ENCODE measurements around the gene SCN11A. TPM values are rescaled to one million over a fixed set of nuclear protein-coding genes. Genes with fewer than 3 reads are reported as not detected.

The SCN11A gene
- total and polyA plus RNA-seq, 9 of the 15 experiments (the other 6 are each of a cell fraction or from before 2014, with no cell fraction given): 0.01 to 0.05 (median 0.04) TPM; not detected in 6

DNA sequence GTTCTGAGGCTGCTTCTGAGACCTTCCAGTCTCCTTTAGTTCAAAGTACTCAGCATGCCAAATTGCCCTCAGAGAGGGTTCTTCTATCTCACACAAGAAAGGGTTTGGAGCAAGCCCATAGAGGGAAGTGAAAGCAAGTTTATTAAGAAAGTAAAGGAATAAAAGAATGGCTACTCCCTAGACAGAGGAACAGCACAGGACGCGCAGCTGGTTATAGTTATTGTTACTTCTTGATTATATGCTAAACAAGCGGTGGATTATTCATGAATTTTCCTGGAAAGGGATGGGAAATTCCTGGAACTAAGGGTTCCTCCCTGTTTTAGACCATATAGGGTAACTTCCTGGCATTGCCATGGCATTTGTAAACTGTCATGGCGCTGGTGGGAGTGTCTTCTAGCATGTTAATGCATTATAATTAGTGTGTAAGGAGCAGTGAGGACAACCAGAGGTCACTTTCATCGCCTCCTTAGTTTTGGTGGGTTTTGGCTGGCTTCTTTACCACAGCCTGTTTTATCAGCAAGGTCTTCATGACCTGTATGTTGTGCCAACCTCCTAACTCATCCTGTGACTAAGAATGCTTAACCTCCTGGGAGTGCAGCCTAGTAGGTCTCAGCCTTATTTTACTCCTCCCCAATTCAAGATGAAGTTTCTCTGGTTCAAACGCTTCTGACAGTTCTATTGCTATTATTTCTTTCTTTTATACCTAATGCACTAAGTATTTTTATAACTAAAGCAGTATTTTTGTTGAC is 26.3 kb downstream of the SCN11A start:
- in situ Hi-C loops (cut with MboI): no loop called here
- FAIRE-seq: no peak
- BruUV-seq (replicated peaks): no TSS peak
- H3K9me1 ChIP-seq (ENCODE audit: control insufficient read depth, insufficient read depth, low read length): no peaks in the 10 kb centered on the region
- no peaks in the 10 kb centered on the region for H3K36me3 ChIP-seq (ENCODE audit: control insufficient read depth, insufficient read depth, low read length)
- H3K27ac ChIP-seq (ENCODE audit: extremely low read depth, low read depth, low read length): no peak overlapping the region
- no peaks in the 10 kb centered on the region for H3K79me2 ChIP-seq (ENCODE audit: control insufficient read depth, insufficient read depth, low read length)
- no peaks in the 10 kb centered on the region for H3K27me3 ChIP-seq (ENCODE audit: control insufficient read depth in 2 of 2, insufficient read depth in 2 of 2, low read length in 2 of 2)
- no peaks in the 10 kb centered on the region for H3K9me3 ChIP-seq (replicated peaks; ENCODE audit: control insufficient read depth, insufficient read depth, low read depth, low read length)
- no peaks in the 10 kb centered on the region for H4K20me1 ChIP-seq (replicated peaks; ENCODE audit: control insufficient read depth, insufficient read depth, low read length)
- no peak for ATAC-seq
- H3K4me1 ChIP-seq (replicated peaks in 1 of 2; ENCODE audit: control insufficient read depth in 2 of 2, insufficient read depth in 2 of 2, low read length in 2 of 2): peaks cover 6 to 50% of the 10 kb centered on the region in 2 experiments; a peak in 4 of 5 replicates
- intact Hi-C loops (cut with micrococcal nuclease): no loop called here
- ChIA-PET POLR2A (no interaction called here), CTCF (ENCODE audit: low intra/inter-chr PET ratio) (interaction anchor here (0.6 kb wide), 1 partner anchor 51 kb away, joined by 3 read pairs; no protein-coding TSS in a partner anchor)
- no peak overlapping the region for H3K9ac ChIP-seq (ENCODE audit: insufficient read depth in 1 of 2, low read depth in 2 of 2, low read length in 2 of 2)
- peak overlapping the region; percentile 47 for H2AFZ ChIP-seq (ENCODE audit: low read depth, low read length)
- H3K4me2 ChIP-seq (ENCODE audit: insufficient read depth, low read length): no peak overlapping the region
- no peak for DNase-seq (ENCODE audit: extremely low read depth in 1 of 4, low spot score in 3 of 4)
- WGBS (ENCODE audit: insufficient coverage, low coverage, missing lambda C conversion rate): 46% methylated on average over 6 of the region's 6 CpGs
- H3K4me3 ChIP-seq: no peak overlapping the region
- no peak for TF ChIP-seq POLR2AphosphoS2 (IDR thresholded peaks at IDR 0.05; ENCODE audit: low read length)
- TF ChIP-seq, protein P1, sequence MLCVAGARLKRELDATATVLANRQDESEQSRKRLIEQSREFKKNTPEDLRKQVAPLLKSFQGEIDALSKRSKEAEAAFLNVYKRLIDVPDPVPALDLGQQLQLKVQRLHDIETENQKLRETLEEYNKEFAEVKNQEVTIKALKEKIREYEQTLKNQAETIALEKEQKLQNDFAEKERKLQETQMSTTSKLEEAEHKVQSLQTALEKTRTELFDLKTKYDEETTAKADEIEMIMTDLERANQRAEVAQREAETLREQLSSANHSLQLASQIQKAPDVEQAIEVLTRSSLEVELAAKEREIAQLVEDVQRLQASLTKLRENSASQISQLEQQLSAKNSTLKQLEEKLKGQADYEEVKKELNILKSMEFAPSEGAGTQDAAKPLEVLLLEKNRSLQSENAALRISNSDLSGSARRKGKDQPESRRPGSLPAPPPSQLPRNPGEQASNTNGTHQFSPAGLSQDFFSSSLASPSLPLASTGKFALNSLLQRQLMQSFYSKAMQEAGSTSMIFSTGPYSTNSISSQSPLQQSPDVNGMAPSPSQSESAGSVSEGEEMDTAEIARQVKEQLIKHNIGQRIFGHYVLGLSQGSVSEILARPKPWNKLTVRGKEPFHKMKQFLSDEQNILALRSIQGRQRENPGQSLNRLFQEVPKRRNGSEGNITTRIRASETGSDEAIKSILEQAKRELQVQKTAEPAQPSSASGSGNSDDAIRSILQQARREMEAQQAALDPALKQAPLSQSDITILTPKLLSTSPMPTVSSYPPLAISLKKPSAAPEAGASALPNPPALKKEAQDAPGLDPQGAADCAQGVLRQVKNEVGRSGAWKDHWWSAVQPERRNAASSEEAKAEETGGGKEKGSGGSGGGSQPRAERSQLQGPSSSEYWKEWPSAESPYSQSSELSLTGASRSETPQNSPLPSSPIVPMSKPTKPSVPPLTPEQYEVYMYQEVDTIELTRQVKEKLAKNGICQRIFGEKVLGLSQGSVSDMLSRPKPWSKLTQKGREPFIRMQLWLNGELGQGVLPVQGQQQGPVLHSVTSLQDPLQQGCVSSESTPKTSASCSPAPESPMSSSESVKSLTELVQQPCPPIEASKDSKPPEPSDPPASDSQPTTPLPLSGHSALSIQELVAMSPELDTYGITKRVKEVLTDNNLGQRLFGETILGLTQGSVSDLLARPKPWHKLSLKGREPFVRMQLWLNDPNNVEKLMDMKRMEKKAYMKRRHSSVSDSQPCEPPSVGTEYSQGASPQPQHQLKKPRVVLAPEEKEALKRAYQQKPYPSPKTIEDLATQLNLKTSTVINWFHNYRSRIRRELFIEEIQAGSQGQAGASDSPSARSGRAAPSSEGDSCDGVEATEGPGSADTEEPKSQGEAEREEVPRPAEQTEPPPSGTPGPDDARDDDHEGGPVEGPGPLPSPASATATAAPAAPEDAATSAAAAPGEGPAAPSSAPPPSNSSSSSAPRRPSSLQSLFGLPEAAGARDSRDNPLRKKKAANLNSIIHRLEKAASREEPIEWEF (CRISPR knock-in tag; IDR thresholded peaks at IDR 0.05): peak; percentile 55; the same call in 1 of the 2 replicates
- TF ChIP-seq, protein P2, sequence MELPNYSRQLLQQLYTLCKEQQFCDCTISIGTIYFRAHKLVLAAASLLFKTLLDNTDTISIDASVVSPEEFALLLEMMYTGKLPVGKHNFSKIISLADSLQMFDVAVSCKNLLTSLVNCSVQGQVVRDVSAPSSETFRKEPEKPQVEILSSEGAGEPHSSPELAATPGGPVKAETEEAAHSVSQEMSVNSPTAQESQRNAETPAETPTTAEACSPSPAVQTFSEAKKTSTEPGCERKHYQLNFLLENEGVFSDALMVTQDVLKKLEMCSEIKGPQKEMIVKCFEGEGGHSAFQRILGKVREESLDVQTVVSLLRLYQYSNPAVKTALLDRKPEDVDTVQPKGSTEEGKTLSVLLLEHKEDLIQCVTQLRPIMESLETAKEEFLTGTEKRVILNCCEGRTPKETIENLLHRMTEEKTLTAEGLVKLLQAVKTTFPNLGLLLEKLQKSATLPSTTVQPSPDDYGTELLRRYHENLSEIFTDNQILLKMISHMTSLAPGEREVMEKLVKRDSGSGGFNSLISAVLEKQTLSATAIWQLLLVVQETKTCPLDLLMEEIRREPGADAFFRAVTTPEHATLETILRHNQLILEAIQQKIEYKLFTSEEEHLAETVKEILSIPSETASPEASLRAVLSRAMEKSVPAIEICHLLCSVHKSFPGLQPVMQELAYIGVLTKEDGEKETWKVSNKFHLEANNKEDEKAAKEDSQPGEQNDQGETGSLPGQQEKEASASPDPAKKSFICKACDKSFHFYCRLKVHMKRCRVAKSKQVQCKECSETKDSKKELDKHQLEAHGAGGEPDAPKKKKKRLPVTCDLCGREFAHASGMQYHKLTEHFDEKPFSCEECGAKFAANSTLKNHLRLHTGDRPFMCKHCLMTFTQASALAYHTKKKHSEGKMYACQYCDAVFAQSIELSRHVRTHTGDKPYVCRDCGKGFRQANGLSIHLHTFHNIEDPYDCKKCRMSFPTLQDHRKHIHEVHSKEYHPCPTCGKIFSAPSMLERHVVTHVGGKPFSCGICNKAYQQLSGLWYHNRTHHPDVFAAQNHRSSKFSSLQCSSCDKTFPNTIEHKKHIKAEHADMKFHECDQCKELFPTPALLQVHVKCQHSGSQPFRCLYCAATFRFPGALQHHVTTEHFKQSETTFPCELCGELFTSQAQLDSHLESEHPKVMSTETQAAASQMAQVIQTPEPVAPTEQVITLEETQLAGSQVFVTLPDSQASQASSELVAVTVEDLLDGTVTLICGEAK (IDR thresholded peaks at IDR 0.05): no peak
- TF ChIP-seq, protein P2 (CRISPR knock-in tag; IDR thresholded peaks at IDR 0.05): no peak
- peak; percentile 54; the same call in 1 of the 2 replicates for TF ChIP-seq KLF6 (CRISPR knock-in tag; IDR thresholded peaks at IDR 0.05; ENCODE audit: borderline replicate concordance)
- peak; percentile 40 for TF ChIP-seq RFX1 (IDR thresholded peaks at IDR 0.05)
